A549 (cell line): Measurements from ENCODE around the gene AK3.

Experiments
- CTCF ChIP-seq: fragments of >200 bp; sonication (Bioruptor Twin); formaldehyde crosslinking; IDR thresholded peaks from 3 replicates; pipeline ENCODE4 v1.5.1; 2016
- GATA3 ChIP-seq: IDR thresholded peaks from 2 replicates; pipeline ENCODE4 v1.6.1; 2012; ENCODE audit warnings: borderline replicate concordance
- JUNB ChIP-seq: fragments of >200 bp; sonication (Bioruptor Twin); formaldehyde crosslinking; IDR thresholded peaks from 2 replicates; pipeline ENCODE4 v1.6.1; 2016
- MAX ChIP-seq: IDR thresholded peaks from 2 replicates; pipeline ENCODE4 v1.6.1; 2012
- POLR2A ChIP-seq: IDR thresholded peaks from 2 replicates; pipeline ENCODE4 v1.6.1; 2012; ENCODE audit warnings: mild to moderate bottlenecking, low read length
- RNF2 ChIP-seq: fragments of 200-600 bp; sonication (generic); IDR thresholded peaks from 2 replicates; pipeline ENCODE4 v1.6.1; 2016; ENCODE audit warnings: low read depth, mild to moderate bottlenecking, antibody characterized with exemption, moderate library complexity, borderline replicate concordance
- USF2 ChIP-seq: fragments of 450-650 bp; IDR thresholded peaks from 2 replicates; pipeline ENCODE4 v1.6.1; 2014; ENCODE audit warnings: antibody characterized with exemption

GRCh38 chr9:4788703-4789102 lies 47.7 kb upstream of the AK3 start:
- TF ChIP-seq CTCF, result no peak
- TF ChIP-seq JUNB, result no peak
- TF ChIP-seq GATA3, result no peak
- no peak for TF ChIP-seq POLR2A
- no peak for TF ChIP-seq USF2
- TF ChIP-seq MAX, result no peak
- TF ChIP-seq RNF2, result no peak
